GM11168 (cell line): ENCODE data around the gene KCTD1.

Experiments used
- in situ Hi-C: fragments of 300-500 bp; cut with MboI; formaldehyde crosslinking; loops from one replicate; pipeline ENCODE4 v1.12.0; 2022; ENCODE audit warnings: low sequenced_read_pairs; ENCODE audit not compliant: unreplicated experiment

KCTD1 gene

GRCh38 chr18:26489191-26489590, 59.2 kb downstream of the KCTD1 start:
- in situ Hi-C loops = no loop called here

DNA sequence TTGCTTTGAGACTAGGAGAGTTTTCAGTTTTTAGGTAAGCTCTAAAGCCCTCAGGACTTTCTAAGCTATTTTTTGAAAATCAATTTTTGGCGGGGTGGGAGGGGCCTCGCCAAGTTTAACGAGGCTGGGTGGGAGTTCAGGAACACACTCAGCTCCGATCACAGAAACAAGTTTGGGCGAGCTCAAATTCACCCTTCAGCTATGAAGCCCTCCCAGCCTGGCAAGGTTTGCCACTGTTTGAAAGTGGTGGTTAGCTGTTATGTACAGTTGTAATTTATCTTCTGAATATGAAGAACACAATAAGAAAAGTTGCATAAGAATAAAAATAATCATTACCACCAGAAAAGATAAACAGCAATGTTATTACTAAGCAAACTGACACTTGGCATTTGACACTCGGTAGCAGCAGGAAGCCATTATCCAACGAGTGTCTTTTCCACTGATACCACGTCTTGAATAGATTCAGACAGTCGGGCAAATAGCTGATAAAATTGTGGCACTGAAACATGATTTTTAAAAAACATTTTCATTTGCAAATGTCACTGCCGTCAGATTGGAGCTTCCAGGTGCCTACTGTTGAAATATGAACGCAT, 59.8 kb downstream of the KCTD1 start:
- in situ Hi-C loops = no loop called here

- in situ Hi-C loops = no loop called here
These were observed 60.9 kb downstream of the KCTD1 start for GRCh38 chr18:26487437-26487836.

DNA sequence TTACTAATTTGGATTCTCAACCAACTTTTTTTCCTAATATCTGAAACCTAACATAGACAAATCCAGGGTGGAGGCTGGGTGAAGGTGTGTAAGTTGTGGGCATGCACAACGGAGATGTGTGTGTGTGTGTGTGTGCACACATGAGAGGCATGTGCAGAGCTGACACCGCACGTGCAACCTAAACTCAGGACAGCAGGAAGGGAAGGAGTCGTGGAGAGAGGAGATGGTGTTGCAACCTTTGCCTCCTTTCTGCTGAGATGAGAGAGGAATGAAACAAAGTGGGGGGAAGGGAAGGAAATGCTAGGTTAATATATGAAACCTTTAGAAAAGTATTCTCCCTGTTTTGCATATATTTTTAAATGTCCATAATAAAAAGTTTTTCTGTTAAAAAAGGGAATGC, 64.7 kb downstream of the KCTD1 start:
- in situ Hi-C loops = no loop called here

- in situ Hi-C loops = no loop called here
These were observed 65.8 kb downstream of the KCTD1 start for GRCh38 chr18:26482569-26482968.

- in situ Hi-C loops = no loop called here
These were observed 67.2 kb downstream of the KCTD1 start for GRCh38 chr18:26480897-26481795.

DNA sequence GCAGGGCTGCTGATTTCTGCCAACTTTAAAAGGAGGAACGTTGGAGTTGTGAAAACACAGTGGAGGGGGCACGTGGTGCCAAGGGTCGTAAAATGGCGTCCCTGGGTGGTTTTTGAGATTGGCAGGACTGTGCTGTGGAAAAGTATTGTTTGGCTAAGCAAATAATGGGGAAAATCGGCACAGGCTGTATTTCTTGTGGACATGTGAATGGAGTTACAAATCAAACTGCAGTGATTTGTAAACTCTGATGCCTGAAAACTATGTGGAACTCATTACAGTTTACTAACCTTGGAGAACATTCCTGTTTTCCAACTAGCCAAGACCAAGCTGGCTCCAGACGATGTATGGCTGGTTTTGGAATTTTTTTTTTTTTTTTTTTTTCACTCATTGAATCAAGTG, 68.7 kb downstream of the KCTD1 start:
- in situ Hi-C loops = no loop called here

GRCh38 chr18:26479065-26479680, 69.2 kb downstream of the KCTD1 start:
- in situ Hi-C loops = no loop called here

GRCh38 chr18:26477828-26478466, 70.4 kb downstream of the KCTD1 start:
- in situ Hi-C loops = no loop called here

DNA sequence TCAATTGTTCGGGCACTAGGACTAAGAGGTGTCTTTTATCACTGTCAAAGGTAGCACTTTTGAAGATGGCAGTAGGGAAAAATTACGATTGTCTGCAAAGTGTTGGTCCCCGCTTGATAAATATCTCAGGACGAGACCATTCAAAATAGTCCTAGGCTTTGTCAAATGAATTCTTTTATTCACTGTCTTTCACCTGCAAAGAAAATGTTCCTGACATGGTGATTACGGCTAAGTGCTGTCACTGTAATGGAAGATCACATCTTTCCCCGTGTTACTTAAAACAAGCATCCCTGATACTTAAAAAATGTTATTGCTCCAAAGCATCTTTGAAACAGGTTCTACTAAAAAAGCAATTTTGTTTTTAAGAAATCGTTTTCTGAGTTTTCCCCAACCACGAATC, 71.7 kb downstream of the KCTD1 start:
- in situ Hi-C loops = no loop called here

- in situ Hi-C loops = no loop called here
These were observed 73.8 kb downstream of the KCTD1 start for GRCh38 chr18:26474542-26474941.

GRCh38 chr18:26473672-26474071, 74.7 kb downstream of the KCTD1 start:
- in situ Hi-C loops = no loop called here

GRCh38 chr18:26471826-26472225, 76.5 kb downstream of the KCTD1 start:
- in situ Hi-C loops = no loop called here

DNA sequence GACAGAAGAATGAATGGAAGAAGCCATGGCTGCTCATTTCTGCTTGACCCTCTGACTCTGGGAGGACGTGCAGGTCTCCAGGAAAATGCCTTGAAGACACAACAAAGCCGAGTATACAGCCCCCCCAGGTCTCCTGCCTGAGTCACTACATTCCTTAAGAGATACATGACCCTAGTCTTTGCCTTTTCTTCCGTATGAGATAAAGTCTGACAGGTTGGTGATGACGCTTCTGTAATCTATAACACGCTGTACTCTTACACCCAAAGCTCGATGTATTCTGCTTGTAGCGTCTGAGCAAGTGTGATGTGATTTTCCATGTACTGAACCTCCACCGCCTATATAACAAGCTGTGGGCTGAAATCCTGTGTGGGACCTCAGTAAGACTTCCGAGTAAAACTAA, 77.3 kb downstream of the KCTD1 start:
- in situ Hi-C loops = no loop called here

DNA sequence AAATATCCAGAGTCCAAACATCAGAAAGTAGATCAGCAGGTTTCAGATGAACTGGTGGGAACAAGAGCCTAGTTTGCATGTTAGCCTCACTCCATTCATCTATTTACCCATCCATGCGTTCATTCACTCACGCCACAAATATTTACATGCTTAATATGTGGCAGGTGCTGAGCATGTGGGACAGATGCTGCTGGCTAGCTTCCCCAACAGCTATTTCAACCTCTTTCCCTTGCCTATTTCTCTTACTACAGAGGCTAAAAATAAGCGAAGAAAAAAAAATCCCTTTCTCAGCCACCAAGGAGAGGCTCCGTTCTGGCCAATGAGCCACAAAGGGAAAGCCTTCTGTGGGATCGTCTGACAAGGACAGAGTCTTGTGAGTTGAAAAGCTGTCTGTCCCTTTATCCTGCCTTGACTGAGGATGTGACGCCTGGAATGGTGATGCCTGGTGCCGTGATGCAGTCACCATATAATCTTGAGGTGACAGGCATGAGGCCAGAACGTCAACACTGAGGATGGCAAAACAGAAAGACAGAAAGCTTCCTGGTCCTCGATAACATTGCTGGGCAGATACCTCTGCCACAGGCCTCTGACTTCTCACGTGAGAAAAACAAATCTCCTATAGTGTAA, 78.2 kb downstream of the KCTD1 start:
- in situ Hi-C loops = no loop called here

GRCh38 chr18:26468931-26469340, 79.4 kb downstream of the KCTD1 start:
- in situ Hi-C loops = no loop called here

DNA sequence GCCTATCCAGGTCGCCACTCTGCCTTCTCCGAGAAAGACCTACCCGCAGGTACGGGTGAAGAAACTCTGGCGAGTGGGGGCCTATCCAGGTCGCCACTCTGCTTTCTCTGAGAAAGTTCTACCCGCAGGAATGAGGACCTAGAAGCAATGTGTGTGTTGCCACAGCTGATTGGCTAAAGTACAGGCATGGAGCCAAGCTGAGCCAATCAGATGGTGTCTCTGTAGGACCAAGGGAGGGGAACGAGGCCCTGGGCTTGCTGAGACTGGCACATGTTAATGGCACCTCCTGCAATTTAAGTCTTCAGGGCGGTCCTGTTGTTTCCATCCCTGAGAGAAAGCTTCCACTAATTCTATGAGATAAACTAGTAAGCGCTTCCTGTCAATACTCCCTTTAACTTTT, 82.3 kb downstream of the KCTD1 start:
- in situ Hi-C loops = no loop called here

- in situ Hi-C loops = no loop called here
These were observed 82.9 kb downstream of the KCTD1 start for GRCh38 chr18:26465431-26465830.

DNA sequence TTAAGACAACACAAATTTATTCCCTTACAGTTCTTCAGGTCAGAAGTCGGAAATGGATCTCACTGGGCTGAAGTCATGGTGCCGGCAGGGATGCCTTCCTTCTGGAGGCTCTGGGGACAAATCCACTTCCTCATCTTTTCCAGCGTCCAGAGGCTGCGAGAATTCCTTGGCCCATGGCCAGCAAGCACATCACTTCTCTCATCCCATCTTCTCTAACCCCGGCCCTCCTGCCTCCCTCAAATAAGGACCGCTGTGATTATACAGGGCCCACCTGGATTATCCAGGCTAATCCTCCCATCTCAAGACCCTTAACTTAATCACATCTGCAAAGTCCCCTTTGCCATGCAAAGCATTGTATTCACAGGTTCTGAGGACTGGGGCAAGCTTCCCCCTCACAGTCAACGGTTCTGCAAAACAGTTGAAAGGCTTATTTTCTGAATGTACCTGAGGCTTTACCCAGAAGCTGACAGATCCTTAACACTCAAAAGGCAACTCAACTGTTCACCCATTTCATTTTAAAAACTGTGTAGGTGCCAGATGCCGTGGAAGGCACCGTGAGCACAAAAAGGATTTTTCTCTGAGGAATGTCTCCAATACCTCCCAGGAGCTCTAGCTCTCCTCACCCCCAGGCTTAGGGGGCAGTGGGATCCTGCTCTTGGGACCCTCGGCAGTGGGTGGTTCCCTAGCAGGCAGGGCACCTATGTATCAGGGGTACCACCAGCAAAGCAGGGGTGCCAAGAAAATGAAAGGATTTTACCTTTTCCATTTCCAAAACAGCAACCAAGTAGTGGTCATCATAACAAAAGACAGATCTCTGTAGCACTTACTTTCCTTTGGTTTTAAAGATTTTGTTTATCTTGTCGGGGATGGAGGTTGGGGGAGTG, 84.0 kb downstream of the KCTD1 start:
- in situ Hi-C loops = no loop called here

DNA sequence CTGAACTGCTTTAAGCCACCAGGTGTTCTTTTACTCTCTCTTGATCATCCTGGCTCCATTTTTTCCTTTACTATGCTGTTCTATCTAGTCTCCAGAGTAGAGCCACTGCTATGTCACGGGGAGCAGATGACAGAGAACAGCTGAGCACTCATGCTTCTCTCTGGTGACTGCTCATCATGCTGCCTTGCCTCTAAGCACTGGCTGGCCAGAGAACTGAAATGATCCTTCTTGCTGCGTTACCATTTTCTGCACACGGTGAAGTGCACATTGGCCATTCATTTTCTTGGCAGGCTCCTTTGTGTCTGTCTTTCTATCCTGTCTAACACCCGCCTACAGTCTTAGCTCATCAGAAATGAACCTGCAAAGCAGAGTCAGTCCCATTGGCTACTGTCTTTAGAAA, 86.0 kb downstream of the KCTD1 start:
- in situ Hi-C loops = no loop called here
